ENCODE data around the gene TSNAXIP1.

Gene TSNAXIP1

GRCh38 chr16:67872131-67872630 lies 65.5 kb downstream of the TSNAXIP1 start:
- H2BK12ac ChIP-seq (ENCODE audit: low read length in 2 of 2) = no peak overlapping the region
- no peak overlapping the region for H2BK15ac ChIP-seq (ENCODE audit: low read depth, poor library complexity, severe bottlenecking)
- H2AK5ac ChIP-seq (ENCODE audit: low read length, severe bottlenecking) = no peak overlapping the region
- H3K36me3 ChIP-seq (ENCODE audit: control insufficient read depth in 1 of 2, insufficient read depth in 2 of 2, low read depth in 1 of 2, low read length in 2 of 2) = peaks cover 60 to 63% of the 10 kb centered on the region in 2 experiments
- no peak overlapping the region for H2BK120ac ChIP-seq (ENCODE audit: low read depth, low read length)
- H3K79me1 ChIP-seq (replicated peaks; ENCODE audit: low read length, poor library complexity, severe bottlenecking) = peaks cover 35% of the 10 kb centered on the region
- H3K9ac ChIP-seq (ENCODE audit: low read length) = peak overlapping the region; percentile 98
- H3K4me2 ChIP-seq (ENCODE audit: low read length, poor library complexity, severe bottlenecking) = no peak overlapping the region
- peak overlapping the region; percentile 56 for H3K27ac ChIP-seq (ENCODE audit: low read length, poor library complexity, severe bottlenecking)
- H4K91ac ChIP-seq (ENCODE audit: low read length) = no peak overlapping the region
- H3K18ac ChIP-seq (ENCODE audit: low read depth in 1 of 2, low read length in 2 of 2) = peak overlapping the region in 1 of 2 experiments; percentile 17
- H3K9me3 ChIP-seq (ENCODE audit: control insufficient read depth, low read length) = no peaks in the 10 kb centered on the region
- no peak overlapping the region for H2BK5ac ChIP-seq (ENCODE audit: low read depth, low read length, poor library complexity, severe bottlenecking)
- no peak overlapping the region for H2AFZ ChIP-seq (ENCODE audit: low read depth, low read length)
- no peak for DNase-seq
- no peak overlapping the region for H3K14ac ChIP-seq (ENCODE audit: low read length in 2 of 2)
- H3K4me3 ChIP-seq (ENCODE audit: insufficient read depth in 1 of 2, low read depth in 1 of 2, low read length in 2 of 2) = peak overlapping the region in 1 of 2 experiments; percentile 98
- no peaks in the 10 kb centered on the region for H3K27me3 ChIP-seq (ENCODE audit: control insufficient read depth in 1 of 2, insufficient read depth in 1 of 2, low read length in 2 of 2)
- no peak overlapping the region for H3K4ac ChIP-seq (ENCODE audit: low read depth in 1 of 2, low read length in 2 of 2)
- peaks cover 16% of the 10 kb centered on the region for H3K4me1 ChIP-seq (ENCODE audit: control insufficient read depth, insufficient read depth, low read depth, low read length)
- 89% methylated on average over 2 of the region's 2 CpGs for WGBS
- H3K23ac ChIP-seq (ENCODE audit: low read length in 2 of 2) = no peak overlapping the region
- H4K8ac ChIP-seq (ENCODE audit: low read length) = peak overlapping the region; percentile 91

- H2BK15ac ChIP-seq (ENCODE audit: low read depth, poor library complexity, severe bottlenecking) = no peak within 1 kb of the TSS
- peaks cover 37% of the 10 kb centered on the region for H3K79me1 ChIP-seq (replicated peaks; ENCODE audit: low read length, poor library complexity, severe bottlenecking)
- peak within 1 kb of the TSS; percentile 56 for H3K27ac ChIP-seq (ENCODE audit: low read length, poor library complexity, severe bottlenecking)
- peak within 1 kb of the TSS; percentile 90 for H2AFZ ChIP-seq (ENCODE audit: low read depth, low read length)
- H2BK12ac ChIP-seq (ENCODE audit: low read length in 2 of 2) = peak within 1 kb of the TSS in 1 of 2 experiments; percentile 19
- H3K9me3 ChIP-seq (ENCODE audit: control insufficient read depth, low read length) = no peaks in the 10 kb centered on the region
- H2AK5ac ChIP-seq (ENCODE audit: low read length, severe bottlenecking) = peak within 1 kb of the TSS; percentile 34
- peaks cover 16% of the 10 kb centered on the region for H3K4me1 ChIP-seq (ENCODE audit: control insufficient read depth, insufficient read depth, low read depth, low read length)
- peaks cover 60 to 64% of the 10 kb centered on the region in 2 experiments for H3K36me3 ChIP-seq (ENCODE audit: control insufficient read depth in 1 of 2, insufficient read depth in 2 of 2, low read depth in 1 of 2, low read length in 2 of 2)
- H3K27me3 ChIP-seq (ENCODE audit: control insufficient read depth in 1 of 2, insufficient read depth in 1 of 2, low read length in 2 of 2) = no peaks in the 10 kb centered on the region
- peak within 1 kb of the TSS in 1 of 2 experiments; percentile 94 for H3K14ac ChIP-seq (ENCODE audit: low read length in 2 of 2)
- WGBS = 6% methylated on average over 48 of the region's 72 CpGs
- peak within 1 kb of the TSS; percentile 52 for H4K91ac ChIP-seq (ENCODE audit: low read length)
- peak; percentile 87 for DNase-seq
- peak within 1 kb of the TSS; percentile 86 for H3K4me2 ChIP-seq (ENCODE audit: low read length, poor library complexity, severe bottlenecking)
- H2BK120ac ChIP-seq (ENCODE audit: low read depth, low read length) = peak within 1 kb of the TSS; percentile 51
- H4K8ac ChIP-seq (ENCODE audit: low read length) = peak within 1 kb of the TSS; percentile 91
- peak within 1 kb of the TSS; percentile 15 to 71 for H3K4ac ChIP-seq (ENCODE audit: low read depth in 1 of 2, low read length in 2 of 2)
- no peak within 1 kb of the TSS for H2BK5ac ChIP-seq (ENCODE audit: low read depth, low read length, poor library complexity, severe bottlenecking)
- H3K18ac ChIP-seq (ENCODE audit: low read depth in 1 of 2, low read length in 2 of 2) = peak within 1 kb of the TSS; percentile 77 to 96
- peak within 1 kb of the TSS; percentile 98 for H3K9ac ChIP-seq (ENCODE audit: low read length)
- peak within 1 kb of the TSS in 1 of 2 experiments; percentile 29 for H3K23ac ChIP-seq (ENCODE audit: low read length in 2 of 2)
- peak within 1 kb of the TSS; percentile 91 to 98 for H3K4me3 ChIP-seq (ENCODE audit: insufficient read depth in 1 of 2, low read depth in 1 of 2, low read length in 2 of 2)
These were observed 66.1 kb downstream of the TSNAXIP1 start, which contains the start of gene EDC4 for GRCh38 chr16:67872631-67873434. Gene EDC4, plus strand, starts transcription at chr16:67873052. Its CDS starts 210 bp downstream, at chr16:67873262.

- H3K18ac ChIP-seq (ENCODE audit: low read depth in 1 of 2, low read length in 2 of 2) = peak overlapping the region; percentile 77 to 96
- H3K9me3 ChIP-seq (ENCODE audit: control insufficient read depth, low read length) = no peaks in the 10 kb centered on the region
- no peak overlapping the region for H2BK12ac ChIP-seq (ENCODE audit: low read length in 2 of 2)
- H4K91ac ChIP-seq (ENCODE audit: low read length) = peak overlapping the region; percentile 52
- H3K14ac ChIP-seq (ENCODE audit: low read length in 2 of 2) = peak overlapping the region in 1 of 2 experiments; percentile 94
- H3K27ac ChIP-seq (ENCODE audit: low read length, poor library complexity, severe bottlenecking) = peak overlapping the region; percentile 36
- peak overlapping the region; percentile 98 for H3K9ac ChIP-seq (ENCODE audit: low read length)
- peak overlapping the region; percentile 15 to 71 for H3K4ac ChIP-seq (ENCODE audit: low read depth in 1 of 2, low read length in 2 of 2)
- DNase-seq = peak; percentile 38
- H2BK5ac ChIP-seq (ENCODE audit: low read depth, low read length, poor library complexity, severe bottlenecking) = no peak overlapping the region
- H4K8ac ChIP-seq (ENCODE audit: low read length) = peak overlapping the region; percentile 81
- H3K79me1 ChIP-seq (replicated peaks; ENCODE audit: low read length, poor library complexity, severe bottlenecking) = peaks cover 38% of the 10 kb centered on the region
- H2AFZ ChIP-seq (ENCODE audit: low read depth, low read length) = peak overlapping the region; percentile 90
- peaks cover 16% of the 10 kb centered on the region for H3K4me1 ChIP-seq (ENCODE audit: control insufficient read depth, insufficient read depth, low read depth, low read length)
- no peaks in the 10 kb centered on the region for H3K27me3 ChIP-seq (ENCODE audit: control insufficient read depth in 1 of 2, insufficient read depth in 1 of 2, low read length in 2 of 2)
- peaks cover 60 to 66% of the 10 kb centered on the region in 2 experiments for H3K36me3 ChIP-seq (ENCODE audit: control insufficient read depth in 1 of 2, insufficient read depth in 2 of 2, low read depth in 1 of 2, low read length in 2 of 2)
- H3K4me3 ChIP-seq (ENCODE audit: insufficient read depth in 1 of 2, low read depth in 1 of 2, low read length in 2 of 2) = peak overlapping the region; percentile 91 to 98
- 21% methylated on average over 22 of the region's 23 CpGs for WGBS
- no peak overlapping the region for H2BK15ac ChIP-seq (ENCODE audit: low read depth, poor library complexity, severe bottlenecking)
- H2BK120ac ChIP-seq (ENCODE audit: low read depth, low read length) = peak overlapping the region; percentile 51
- no peak overlapping the region for H2AK5ac ChIP-seq (ENCODE audit: low read length, severe bottlenecking)
- H3K23ac ChIP-seq (ENCODE audit: low read length in 2 of 2) = no peak overlapping the region
- H3K4me2 ChIP-seq (ENCODE audit: low read length, poor library complexity, severe bottlenecking) = peak overlapping the region; percentile 86
These were observed 67.0 kb downstream of the TSNAXIP1 start for GRCh38 chr16:67873435-67874370.
